SIG-M5 treated with dmso at 0.1 percent for 504 hours (cell line): ENCODE results near the gene MICAL3.
"Not testable (repeated sequence)": the region's sequence is repeated elsewhere in the genome, so short reads cannot be mapped to it uniquely, and the experiment has no call there.

Experiments
- DNase-seq: peaks from one replicate; lab custom pipeline; 2025; ENCODE audit not compliant: unreplicated experiment; lab: John Stamatoyannopoulos, UW

The MICAL3 gene, protein sequence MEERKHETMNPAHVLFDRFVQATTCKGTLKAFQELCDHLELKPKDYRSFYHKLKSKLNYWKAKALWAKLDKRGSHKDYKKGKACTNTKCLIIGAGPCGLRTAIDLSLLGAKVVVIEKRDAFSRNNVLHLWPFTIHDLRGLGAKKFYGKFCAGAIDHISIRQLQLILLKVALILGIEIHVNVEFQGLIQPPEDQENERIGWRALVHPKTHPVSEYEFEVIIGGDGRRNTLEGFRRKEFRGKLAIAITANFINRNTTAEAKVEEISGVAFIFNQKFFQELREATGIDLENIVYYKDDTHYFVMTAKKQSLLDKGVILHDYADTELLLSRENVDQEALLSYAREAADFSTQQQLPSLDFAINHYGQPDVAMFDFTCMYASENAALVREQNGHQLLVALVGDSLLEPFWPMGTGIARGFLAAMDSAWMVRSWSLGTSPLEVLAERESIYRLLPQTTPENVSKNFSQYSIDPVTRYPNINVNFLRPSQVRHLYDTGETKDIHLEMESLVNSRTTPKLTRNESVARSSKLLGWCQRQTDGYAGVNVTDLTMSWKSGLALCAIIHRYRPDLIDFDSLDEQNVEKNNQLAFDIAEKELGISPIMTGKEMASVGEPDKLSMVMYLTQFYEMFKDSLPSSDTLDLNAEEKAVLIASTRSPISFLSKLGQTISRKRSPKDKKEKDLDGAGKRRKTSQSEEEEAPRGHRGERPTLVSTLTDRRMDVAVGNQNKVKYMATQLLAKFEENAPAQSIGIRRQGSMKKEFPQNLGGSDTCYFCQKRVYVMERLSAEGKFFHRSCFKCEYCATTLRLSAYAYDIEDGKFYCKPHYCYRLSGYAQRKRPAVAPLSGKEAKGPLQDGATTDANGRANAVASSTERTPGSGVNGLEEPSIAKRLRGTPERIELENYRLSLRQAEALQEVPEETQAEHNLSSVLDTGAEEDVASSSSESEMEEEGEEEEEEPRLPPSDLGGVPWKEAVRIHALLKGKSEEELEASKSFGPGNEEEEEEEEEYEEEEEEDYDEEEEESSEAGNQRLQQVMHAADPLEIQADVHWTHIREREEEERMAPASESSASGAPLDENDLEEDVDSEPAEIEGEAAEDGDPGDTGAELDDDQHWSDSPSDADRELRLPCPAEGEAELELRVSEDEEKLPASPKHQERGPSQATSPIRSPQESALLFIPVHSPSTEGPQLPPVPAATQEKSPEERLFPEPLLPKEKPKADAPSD (N-terminal part only)

GRCh38 chr22:18024276-18024939 is at the start of gene MICAL3:
TSS of gene MICAL3 (minus strand) at chr22:18024561. CDS start at chr22:17906812, 117,749 bp downstream.
- DNase-seq, result no peak

DNA sequence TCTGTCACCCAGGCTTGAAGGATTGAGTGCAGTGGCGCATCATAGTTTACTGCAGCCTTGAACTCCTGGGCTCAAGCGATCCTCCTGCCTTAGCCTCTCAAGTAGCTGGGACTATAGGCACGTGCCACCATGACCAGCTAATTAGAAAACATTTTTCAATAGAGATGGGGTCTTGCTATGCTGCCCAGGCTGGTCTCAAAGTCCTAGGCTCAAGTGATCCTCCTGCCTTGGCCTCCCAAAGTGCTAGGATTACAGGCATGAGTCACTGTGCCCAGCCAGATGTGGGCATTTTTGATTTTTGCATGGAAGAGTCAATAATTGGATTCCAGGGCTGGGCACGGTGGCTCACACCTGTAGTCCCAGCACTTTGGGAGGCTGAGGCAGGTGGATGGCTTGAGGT is 49.6 kb upstream of the MICAL3 start:
- not testable (repeated sequence) for DNase-seq

- no peak for DNase-seq
These were observed 49.1 kb upstream of the MICAL3 start for GRCh38 chr22:18073467-18073866.

- DNase-seq, result no peak
These were observed 47.6 kb upstream of the MICAL3 start for GRCh38 chr22:18071968-18072310.

DNA sequence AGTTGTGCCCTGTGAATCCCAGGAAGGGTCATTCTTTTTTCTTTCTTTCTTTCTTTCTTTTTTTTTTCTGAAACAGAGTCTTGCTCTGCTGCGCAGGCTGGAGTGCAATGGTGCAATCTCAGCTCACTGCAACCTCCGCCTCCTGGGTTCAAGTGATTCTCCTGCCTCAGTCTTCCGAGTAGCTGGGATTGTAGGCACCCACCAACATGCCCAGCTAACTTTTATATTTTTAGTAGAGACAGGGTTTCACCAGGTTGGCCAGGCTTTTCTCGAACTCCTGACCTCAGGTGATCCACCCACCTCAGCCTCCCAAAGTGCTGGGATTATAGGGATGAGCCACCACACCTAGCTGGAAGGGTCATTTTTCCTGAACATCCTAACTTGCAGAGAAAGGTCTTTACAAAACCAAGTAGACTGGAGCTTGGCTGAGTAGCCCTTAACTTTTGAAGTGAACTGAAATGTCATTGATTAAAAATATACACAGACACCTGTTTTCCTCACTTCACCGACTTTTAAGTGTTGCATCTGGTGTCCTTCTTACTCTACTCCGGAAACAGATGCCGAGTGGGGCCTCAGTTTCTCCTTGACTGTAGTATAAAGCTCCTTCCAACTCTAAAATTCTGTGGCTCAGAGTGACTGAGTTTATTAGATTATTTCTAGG is 47.1 kb upstream of the MICAL3 start:
- DNase-seq, result not testable (repeated sequence)

- no peak for DNase-seq
These were observed 46.4 kb upstream of the MICAL3 start for GRCh38 chr22:18070556-18071306.

DNA sequence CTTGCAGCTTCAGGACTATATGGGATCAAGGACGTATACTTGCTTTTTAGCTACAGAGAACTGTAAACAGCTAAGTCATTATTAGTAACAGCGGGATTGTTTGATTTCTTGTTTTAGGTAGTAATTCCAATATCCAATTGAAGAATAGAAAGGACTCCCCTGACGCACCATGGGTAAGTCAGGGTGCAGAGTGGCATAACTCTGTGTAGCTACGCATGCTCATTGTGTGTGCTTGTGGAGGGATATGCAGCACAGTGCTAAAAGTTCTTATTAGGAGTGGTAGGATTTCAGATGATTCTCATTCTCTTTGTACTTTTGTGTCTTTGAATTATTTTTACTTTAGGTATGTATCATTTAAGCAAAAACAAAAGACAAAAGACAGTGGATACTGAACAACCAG is 45.7 kb upstream of the MICAL3 start:
- no peak for DNase-seq

GRCh38 chr22:18069041-18069440 is 44.7 kb upstream of the MICAL3 start:
- no peak for DNase-seq

DNA sequence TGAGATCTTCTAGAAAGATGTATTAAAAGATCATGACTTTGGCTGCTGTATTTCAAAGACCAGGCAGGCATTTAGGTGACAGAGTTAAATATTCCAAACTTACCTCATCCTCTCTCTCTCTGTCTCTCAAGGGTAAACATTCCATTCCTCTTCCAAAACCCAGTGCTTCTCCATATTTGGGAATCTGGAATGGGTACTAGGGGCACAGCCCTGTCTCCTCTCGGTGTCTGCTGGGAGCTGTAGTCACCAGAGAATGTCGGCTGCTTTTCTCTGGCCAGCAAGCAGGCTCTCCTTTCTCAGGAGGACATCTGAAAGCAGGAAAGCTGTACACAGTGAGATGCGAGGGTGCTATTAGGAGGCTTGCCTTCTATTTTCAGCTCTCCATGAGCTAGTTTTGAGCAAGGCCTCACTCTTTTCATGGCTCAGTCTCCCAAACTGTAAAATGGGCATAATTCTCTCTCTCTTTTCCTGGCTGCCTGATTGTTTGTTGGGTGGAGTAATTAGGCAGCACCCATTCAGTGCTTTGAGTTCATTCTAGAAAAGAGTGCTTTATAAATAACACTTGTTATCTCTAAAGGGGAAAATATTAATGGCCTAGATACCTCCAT is 44.1 kb upstream of the MICAL3 start:
- DNase-seq, result no peak

DNA sequence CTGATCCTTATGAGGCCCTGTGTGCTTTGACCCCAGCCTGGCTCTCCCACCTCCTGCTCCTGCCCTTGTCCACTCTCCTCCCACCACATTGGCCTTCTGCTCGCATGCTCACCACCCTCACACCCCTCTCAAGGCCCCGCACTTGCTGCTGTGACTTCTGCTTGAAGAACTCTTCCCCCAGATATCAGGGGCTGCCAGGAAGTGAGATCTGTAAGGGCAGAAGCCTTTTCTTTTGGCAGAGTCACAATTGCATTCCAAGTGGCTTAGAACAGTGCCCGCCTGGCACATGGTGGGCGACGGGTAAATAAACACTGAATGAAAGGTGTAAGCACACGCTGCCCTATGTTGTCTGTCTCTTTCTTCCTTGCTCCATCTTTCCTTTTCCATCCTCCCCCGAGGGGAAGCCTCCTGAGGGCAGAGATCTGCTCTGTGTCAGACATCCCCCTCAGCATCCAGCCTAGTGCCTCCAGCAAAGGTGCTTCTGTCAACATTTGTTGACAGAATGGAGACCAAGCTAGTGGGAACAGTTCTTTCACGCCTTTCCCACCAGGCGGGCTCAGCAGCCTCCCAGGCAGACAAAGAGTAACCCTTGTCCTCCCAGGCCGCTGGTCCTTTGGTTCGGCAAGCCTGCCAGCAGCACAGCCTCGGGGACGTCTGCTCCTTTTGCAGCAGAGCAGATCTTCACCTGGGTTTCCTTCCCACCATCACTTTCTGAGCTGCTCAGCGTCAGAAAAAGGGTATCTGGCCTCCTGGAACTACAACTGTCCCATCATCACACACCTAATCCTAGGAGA is 43.4 kb upstream of the MICAL3 start:
- no peak for DNase-seq

GRCh38 chr22:18067121-18067520 is 42.8 kb upstream of the MICAL3 start:
- no peak for DNase-seq

GRCh38 chr22:18066181-18066859 is 42.0 kb upstream of the MICAL3 start:
- DNase-seq, result peak; percentile 17

GRCh38 chr22:18065256-18065655 is 40.9 kb upstream of the MICAL3 start:
- no peak for DNase-seq

DNA sequence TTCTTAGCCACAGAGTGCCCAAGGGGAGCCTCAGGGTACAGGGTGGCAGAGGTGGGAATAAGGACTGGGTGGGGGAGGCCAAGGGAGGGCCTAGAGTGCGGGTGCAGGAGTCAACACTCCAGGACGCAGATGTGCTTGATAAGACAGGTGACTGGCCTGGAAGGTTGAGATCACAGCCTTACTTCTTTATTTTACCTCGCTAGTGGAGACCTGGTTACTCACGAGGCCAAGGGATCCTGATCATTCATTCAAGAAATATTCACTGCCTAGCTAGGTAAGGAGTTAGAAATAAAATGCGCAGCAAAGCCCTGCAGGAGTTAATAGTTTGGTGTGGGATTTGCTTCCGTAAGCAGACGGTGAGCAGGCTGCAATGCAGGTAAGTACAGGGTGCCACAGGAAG is 40.3 kb upstream of the MICAL3 start:
- no peak for DNase-seq

DNA sequence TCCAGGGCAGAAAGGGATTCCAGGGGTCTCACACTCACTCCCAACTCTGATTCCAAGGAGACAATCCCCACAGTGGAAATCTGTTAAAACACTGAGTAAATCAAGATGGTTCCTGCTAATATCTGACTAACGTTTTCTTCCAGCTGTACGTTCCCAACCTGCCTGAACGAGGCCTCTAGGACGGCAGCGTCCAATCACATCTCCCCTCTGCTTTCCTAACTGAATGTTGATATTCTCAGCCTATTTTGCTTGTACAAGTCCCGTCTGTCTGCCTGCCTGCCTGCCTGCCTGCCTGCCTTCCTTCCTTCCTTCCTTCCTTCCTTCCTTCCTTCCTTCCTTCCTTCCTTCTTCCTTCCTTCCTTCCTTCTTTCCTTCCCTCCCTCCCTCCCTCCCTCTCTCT is 39.4 kb upstream of the MICAL3 start:
- not testable (repeated sequence) for DNase-seq

DNA sequence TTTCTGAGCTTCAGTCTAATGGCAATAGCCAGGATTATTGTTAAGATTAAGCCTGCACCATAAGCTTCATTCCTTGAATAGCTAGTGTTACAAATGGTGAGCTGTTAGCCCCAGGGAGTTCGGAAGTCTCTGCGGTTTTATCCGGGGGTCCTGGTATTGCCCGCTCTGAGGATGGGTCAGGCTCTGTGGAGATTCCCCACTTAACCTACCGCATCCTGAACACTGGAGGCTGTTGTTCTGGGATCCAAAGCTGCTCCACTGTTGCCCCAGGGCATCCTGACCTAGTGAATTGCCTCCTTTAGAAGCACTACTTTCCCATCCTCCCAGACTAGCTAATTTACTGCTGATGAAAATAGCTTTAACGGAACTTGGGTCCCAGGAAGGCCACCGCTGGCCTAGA is 38.9 kb upstream of the MICAL3 start:
- no peak for DNase-seq

DNA sequence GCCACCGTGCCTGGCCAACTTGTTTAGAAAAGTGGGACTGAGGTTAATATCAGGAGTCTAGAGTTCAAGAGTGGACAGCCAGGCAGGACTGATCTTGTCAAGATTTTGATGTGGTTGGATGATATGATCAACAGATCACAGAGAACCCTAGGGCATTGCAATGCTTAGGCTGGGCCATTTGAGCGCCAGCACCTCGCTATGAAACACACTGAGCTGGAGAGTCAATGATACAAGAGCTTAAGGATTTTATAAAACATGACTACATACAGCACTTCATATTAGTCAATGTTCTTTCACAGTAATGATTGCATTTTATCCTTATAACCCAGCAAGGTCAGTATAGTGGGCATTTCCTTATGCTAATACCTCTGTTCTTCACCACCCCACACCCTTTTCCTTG is 38.1 kb upstream of the MICAL3 start:
- DNase-seq, result no peak
